HCT116 (cell line): ENCODE results near the gene SEC23A. TPM values are rescaled to one million over a fixed set of nuclear protein-coding genes. Genes with fewer than 3 reads are reported as not detected.
"Not testable (repeated sequence)": the region's sequence is repeated elsewhere in the genome, so short reads cannot be mapped to it uniquely, and the experiment has no call there.

Source experiments
- ATAC-seq: fragments of 200-7000 bp; cut with Tn5 transposase; 2 replicates; pipeline ENCODE4 v1.9.1; 2020; ENCODE audit warnings: mild to moderate bottlenecking, moderate library complexity
- BruUV-seq: library from RNA; stranded (reverse); fragments of 400-500 nt; replicated peaks from 2 replicates; lab custom pipeline; 2021; lab: Mats Ljungman, UMichigan
- CTCF ChIA-PET: fragments of 300-600 bp; sonication (Branson Sonifier 250); formaldehyde crosslinking; loops from one replicate; lab custom pipeline; 2021; ENCODE audit warnings: antibody characterized with exemption; lab: Charles Lee
- POLR2A ChIA-PET: fragments of 300-600, 350-600 bp; sonication (Branson Sonifier 250); formaldehyde crosslinking; loops from one replicate; lab custom pipeline; 2021; ENCODE audit warnings: antibody characterized with exemption; lab: Charles Lee
- RAD21 ChIA-PET, 2 experiments: fragments of 300-600 bp; sonication (Branson Sonifier 250); formaldehyde crosslinking; loops; one replicate each; lab custom pipeline; 2023; ENCODE audit warnings: low total read pairs in 2 of 2; ENCODE audit not compliant: uncharacterized antibody in 2 of 2, unreplicated experiment in 2 of 2, low non-redundant PET in 1 of 2; lab: Charles Lee
- DNase-seq: peaks from one replicate; pipeline ENCODE4 v3.0.0-alpha.2; 2010; ENCODE audit warnings: low read depth, low spot score
- H2AFZ ChIP-seq: fragments of 200-600 bp; shearing (Covaris generic), sonication (generic); 2 replicates; pipeline ENCODE4 v1.6.1; 2017; ENCODE audit warnings: low read depth, mixed run types, mixed read lengths, antibody characterized with exemption, low read length; ENCODE audit not compliant: poor library complexity, severe bottlenecking
- H3K27ac ChIP-seq: 2 replicates; pipeline ENCODE4 v1.5.1; 2012; ENCODE audit warnings: low read depth, low read length
- H3K27me3 ChIP-seq: fragments of 200-600 bp; sonication (generic); 2 replicates; pipeline ENCODE4 v1.6.1; 2016; ENCODE audit warnings: mixed run types, low read length, mixed read lengths; ENCODE audit not compliant: insufficient read depth
- H3K36me3 ChIP-seq, 2 experiments: fragments of 200-500 bp in 1 of 2; fragments of 200-600 bp in 1 of 2; sonication (Bioruptor generic) in 1 of 2; sonication (generic) in 1 of 2; 2 replicates each; pipeline versions ENCODE4 v1.5.1 to v1.6.1; 2014 to 2016; ENCODE audit warnings: low read length in 2 of 2, inconsistent platforms in 1 of 2, mixed read lengths in 1 of 2, mixed run types in 1 of 2; ENCODE audit not compliant: insufficient read depth in 2 of 2, control insufficient read depth in 1 of 2
- H3K4me1 ChIP-seq, 2 experiments: fragments of 200-600 bp in 1 of 2; sonication (generic) in 1 of 2; 2 replicates each; pipeline versions ENCODE4 v1.5.1 to v1.6.1; 2012 to 2017; ENCODE audit warnings: low read length in 2 of 2, inconsistent platforms in 1 of 2, mild to moderate bottlenecking in 1 of 2, mixed read lengths in 1 of 2, mixed run types in 1 of 2, moderate library complexity in 1 of 2; ENCODE audit not compliant: insufficient read depth in 2 of 2, control insufficient read depth in 1 of 2
- H3K4me2 ChIP-seq: fragments of 200-600 bp; sonication (generic); 2 replicates; pipeline ENCODE4 v1.6.1; 2017; ENCODE audit warnings: mixed run types, low read length, mixed read lengths
- H3K4me3 ChIP-seq, 2 experiments: fragments of 200-600 bp in 1 of 2; sonication (generic) in 1 of 2; replicated peaks in 1 of 2; 2 replicates each; pipeline ENCODE4 v1.5.1; 2011 to 2016; ENCODE audit warnings: low read length in 2 of 2, control low read depth in 1 of 2, low read depth in 1 of 2, mild to moderate bottlenecking in 1 of 2, mixed read lengths in 1 of 2, mixed run types in 1 of 2
- H3K79me2 ChIP-seq: fragments of 200-600 bp; sonication (generic); 2 replicates; pipeline ENCODE4 v1.6.1; 2017; ENCODE audit warnings: mild to moderate bottlenecking, mixed run types, low read length, moderate library complexity, mixed read lengths; ENCODE audit not compliant: insufficient read depth
- H3K9ac ChIP-seq: fragments of 200-600 bp; sonication (generic); 2 replicates; pipeline ENCODE4 v1.6.1; 2016; ENCODE audit warnings: low read length, mixed read lengths
- H3K9me2 ChIP-seq: fragments of 200-600 bp; sonication (generic), shearing (Covaris generic); 2 replicates; pipeline ENCODE4 v1.6.1; 2017; ENCODE audit warnings: mixed run types, mild to moderate bottlenecking, moderate library complexity; ENCODE audit not compliant: insufficient read depth
- H3K9me3 ChIP-seq, 2 experiments: fragments of 200-500 bp in 1 of 2; fragments of 200-600 bp in 1 of 2; sonication (Bioruptor generic) in 1 of 2; sonication (generic) in 1 of 2; 2 replicates each; pipeline ENCODE4 v1.6.1; 2014 to 2017; ENCODE audit warnings: low read length in 2 of 2, mixed read lengths in 2 of 2, inconsistent platforms in 1 of 2, low read depth in 1 of 2, mild to moderate bottlenecking in 1 of 2, mixed run types in 1 of 2, moderate library complexity in 1 of 2; ENCODE audit not compliant: control insufficient read depth in 1 of 2, insufficient read depth in 1 of 2
- H4K20me1 ChIP-seq: fragments of 200-600 bp; sonication (generic), shearing (Covaris generic); 2 replicates; pipeline ENCODE4 v1.6.1; 2017; ENCODE audit warnings: mixed run types, mild to moderate bottlenecking, moderate library complexity; ENCODE audit not compliant: insufficient read depth
- EZH2phosphoT487 ChIP-seq: fragments of 200-600 bp; IDR thresholded peaks from 2 replicates; pipeline ENCODE4 v1.6.1; 2018; ENCODE audit warnings: antibody characterized with exemption, borderline replicate concordance
- FOSL1 ChIP-seq: IDR thresholded peaks from 2 replicates; pipeline ENCODE4 v1.6.1; 2012; ENCODE audit warnings: low read depth
- POLR2A ChIP-seq: IDR thresholded peaks from 2 replicates; pipeline ENCODE4 v1.7.0; 2011; ENCODE audit warnings: borderline replicate concordance; ENCODE audit not compliant: insufficient read depth, insufficient read length; ENCODE audit errors: extremely low read depth
- RAD21 ChIP-seq: IDR thresholded peaks from 2 replicates; pipeline ENCODE4 v1.6.1; 2012; ENCODE audit warnings: low read depth, mild to moderate bottlenecking
- SP1 ChIP-seq: IDR thresholded peaks from 2 replicates; pipeline ENCODE4 v1.6.1; 2012; ENCODE audit warnings: low read depth
- YY1 ChIP-seq: IDR thresholded peaks from 2 replicates; pipeline ENCODE4 v1.6.1; 2011; ENCODE audit warnings: low read length, low read depth, moderate library complexity, mild to moderate bottlenecking; ENCODE audit not compliant: insufficient replicate concordance; ENCODE audit errors: extremely low read depth
- ZFX ChIP-seq: fragments of 450-650 bp; IDR thresholded peaks from 2 replicates; pipeline ENCODE4 v1.6.1; 2017
- intact Hi-C: fragments of 100-400 bp; cut with micrococcal nuclease; formaldehyde crosslinking; loops from 2 replicates; pipeline ENCODE4 v1.10.0; 2022
- total RNA-seq: library from RNA; stranded (reverse); gene quantifications from one replicate; pipeline ENCODE4 v1.2.1, GENCODE V29; 2021; ENCODE audit not compliant: unreplicated experiment
- TF ChIP-seq, protein P1 (sequence below): IDR thresholded peaks from 2 replicates; pipeline ENCODE4 v1.6.1; 2012
- TF ChIP-seq, protein P2 (sequence below): IDR thresholded peaks from 2 replicates; pipeline ENCODE4 v1.6.1; 2012; ENCODE audit warnings: low read depth

SEC23A gene
- total RNA-seq, 1 experiment from 2014 or later = 81.7 TPM

DNA sequence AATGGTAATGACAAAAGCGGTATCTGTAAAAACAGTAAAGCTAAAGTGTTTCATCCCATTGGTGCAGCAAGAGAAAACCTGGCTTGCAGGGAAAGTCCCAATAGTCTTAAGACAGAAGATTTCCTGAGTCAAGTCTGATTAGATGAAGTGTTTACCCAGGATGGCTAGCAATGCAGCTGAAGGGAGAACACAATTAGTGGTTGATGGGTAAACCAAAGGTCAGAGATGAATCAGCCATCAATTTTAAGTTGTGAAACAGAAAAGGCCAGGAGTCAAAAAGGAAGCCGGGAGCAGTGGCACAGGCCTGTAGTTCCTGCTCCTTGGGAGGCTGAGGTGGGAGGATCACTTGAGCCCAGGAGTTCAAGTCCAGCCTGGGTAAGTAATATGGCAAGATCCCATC, 52.6 kb downstream of the SEC23A start:
- no peak for DNase-seq

DNA sequence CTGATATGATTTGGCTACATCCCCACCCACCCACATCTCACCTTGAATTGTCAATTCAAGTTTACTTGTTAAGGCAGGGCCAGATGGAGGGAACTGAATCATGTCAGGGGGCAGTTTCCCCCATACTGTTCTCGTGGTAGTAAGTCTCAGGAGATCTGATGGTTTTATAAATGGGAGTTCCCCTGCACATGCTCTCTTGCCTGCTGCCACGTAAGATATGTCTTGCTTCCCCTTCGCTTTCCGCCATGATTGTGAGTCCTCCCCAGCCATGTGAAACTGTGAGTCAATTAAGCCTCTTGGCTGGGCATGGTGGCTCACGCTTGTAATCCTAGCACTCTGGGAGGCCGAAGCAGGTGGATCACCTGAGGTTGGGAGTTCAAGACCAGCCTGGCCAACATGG, 57.1 kb downstream of the SEC23A start:
- peaks cover 14 to 37% of the 10 kb centered on the region in 2 experiments; a peak in 2 of 4 replicates for H3K36me3 ChIP-seq
- H3K9me2 ChIP-seq, H3K9ac ChIP-seq, H3K79me2 ChIP-seq, H3K4me2 ChIP-seq, DNase-seq, H3K9me3 ChIP-seq, POLR2A ChIA-PET, CTCF ChIA-PET, ATAC-seq, H3K27ac ChIP-seq, RAD21 ChIA-PET, intact Hi-C loops, H4K20me1 ChIP-seq, H3K4me1 ChIP-seq, H2AFZ ChIP-seq, H3K4me3 ChIP-seq, BruUV-seq, H3K27me3 ChIP-seq: not testable (repeated sequence)

More for the DNA sequence above, 52.6 kb downstream of the SEC23A start:
- CTCF ChIA-PET = no interaction called here
- Histone ChIP-seq H3K79me2 (no peaks in the 10 kb centered on the region), H3K36me3 (peaks cover 36 to 39% of the 10 kb centered on the region in 2 experiments), H3K9me2 (no peaks in the 10 kb centered on the region), H2AFZ (no peak overlapping the region), H3K4me1 (peaks cover 0 to 10% of the 10 kb centered on the region in 2 experiments; a peak in 1 of 4 replicates), H3K4me2 (no peak overlapping the region), H3K27me3 (no peaks in the 10 kb centered on the region), H3K9me3 (peaks cover 0 to 8% of the 10 kb centered on the region in 2 experiments; a peak in 1 of 4 replicates), H3K27ac (no peak overlapping the region), H3K4me3 (no peak overlapping the region), H4K20me1 (no peaks in the 10 kb centered on the region), H3K9ac (no peak overlapping the region)
- intact Hi-C loops = no loop called here
- RAD21 ChIA-PET = no interaction called here
- BruUV-seq = no TSS peak
- TF ChIP-seq EZH2phosphoT487 (no peak), ZFX (no peak), RAD21 (no peak), SP1 (no peak), YY1 (no peak), POLR2A (no peak), FOSL1 (no peak)
- TF ChIP-seq, protein P1, sequence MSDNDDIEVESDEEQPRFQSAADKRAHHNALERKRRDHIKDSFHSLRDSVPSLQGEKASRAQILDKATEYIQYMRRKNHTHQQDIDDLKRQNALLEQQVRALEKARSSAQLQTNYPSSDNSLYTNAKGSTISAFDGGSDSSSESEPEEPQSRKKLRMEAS = no peak
- TF ChIP-seq, protein P2, sequence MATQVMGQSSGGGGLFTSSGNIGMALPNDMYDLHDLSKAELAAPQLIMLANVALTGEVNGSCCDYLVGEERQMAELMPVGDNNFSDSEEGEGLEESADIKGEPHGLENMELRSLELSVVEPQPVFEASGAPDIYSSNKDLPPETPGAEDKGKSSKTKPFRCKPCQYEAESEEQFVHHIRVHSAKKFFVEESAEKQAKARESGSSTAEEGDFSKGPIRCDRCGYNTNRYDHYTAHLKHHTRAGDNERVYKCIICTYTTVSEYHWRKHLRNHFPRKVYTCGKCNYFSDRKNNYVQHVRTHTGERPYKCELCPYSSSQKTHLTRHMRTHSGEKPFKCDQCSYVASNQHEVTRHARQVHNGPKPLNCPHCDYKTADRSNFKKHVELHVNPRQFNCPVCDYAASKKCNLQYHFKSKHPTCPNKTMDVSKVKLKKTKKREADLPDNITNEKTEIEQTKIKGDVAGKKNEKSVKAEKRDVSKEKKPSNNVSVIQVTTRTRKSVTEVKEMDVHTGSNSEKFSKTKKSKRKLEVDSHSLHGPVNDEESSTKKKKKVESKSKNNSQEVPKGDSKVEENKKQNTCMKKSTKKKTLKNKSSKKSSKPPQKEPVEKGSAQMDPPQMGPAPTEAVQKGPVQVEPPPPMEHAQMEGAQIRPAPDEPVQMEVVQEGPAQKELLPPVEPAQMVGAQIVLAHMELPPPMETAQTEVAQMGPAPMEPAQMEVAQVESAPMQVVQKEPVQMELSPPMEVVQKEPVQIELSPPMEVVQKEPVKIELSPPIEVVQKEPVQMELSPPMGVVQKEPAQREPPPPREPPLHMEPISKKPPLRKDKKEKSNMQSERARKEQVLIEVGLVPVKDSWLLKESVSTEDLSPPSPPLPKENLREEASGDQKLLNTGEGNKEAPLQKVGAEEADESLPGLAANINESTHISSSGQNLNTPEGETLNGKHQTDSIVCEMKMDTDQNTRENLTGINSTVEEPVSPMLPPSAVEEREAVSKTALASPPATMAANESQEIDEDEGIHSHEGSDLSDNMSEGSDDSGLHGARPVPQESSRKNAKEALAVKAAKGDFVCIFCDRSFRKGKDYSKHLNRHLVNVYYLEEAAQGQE = no peak
- POLR2A ChIA-PET = no interaction called here
- ATAC-seq = no peak
